KBM-7 (cell line): Measurements from ENCODE around the gene PPM1H.
"Not testable (repeated sequence)": the region's sequence is repeated elsewhere in the genome, so short reads cannot be mapped to it uniquely, and the experiment has no call there.

Source experiments
- DNase-seq: peaks from one replicate; pipeline ENCODE4 v3.0.0-alpha.2; 2015
- in situ Hi-C: fragments of 300-500 bp; cut with MboI; formaldehyde crosslinking; loops from 2 replicates; pipeline ENCODE4 v1.14.3; 2020; ENCODE audit warnings: low sequenced_read_pairs, low pct_unique_long_range_greater_than_20kb, mixed read lengths

PPM1H gene

GRCh38 chr12:62689042-62689839 lies 245.7 kb downstream of the PPM1H start:
- in situ Hi-C loops, result no loop called here
- DNase-seq, result no peak

GRCh38 chr12:62686938-62687337 lies 248.0 kb downstream of the PPM1H start:
- in situ Hi-C loops, result no loop called here
- DNase-seq, result no peak

- no peak for DNase-seq
- in situ Hi-C loops, result no loop called here
Observed at GRCh38 chr12:62684570-62685295, 250.2 kb downstream of the PPM1H start.

GRCh38 chr12:62683776-62684569 lies 251.0 kb downstream of the PPM1H start:
- in situ Hi-C loops, result no loop called here
- no peak for DNase-seq

GRCh38 chr12:62681306-62681705 lies 253.6 kb downstream of the PPM1H start:
- DNase-seq, result no peak
- in situ Hi-C loops, result no loop called here

GRCh38 chr12:62679608-62680007 lies 255.3 kb downstream of the PPM1H start:
- in situ Hi-C loops, result no loop called here
- no peak for DNase-seq

GRCh38 chr12:62677355-62677754 lies 257.6 kb downstream of the PPM1H start:
- DNase-seq, result no peak
- in situ Hi-C loops, result no loop called here

- DNase-seq, result no peak
- in situ Hi-C loops, result no loop called here
Observed at GRCh38 chr12:62676521-62677307, 258.2 kb downstream of the PPM1H start.

- in situ Hi-C loops, result no loop called here
- DNase-seq, result no peak
Observed at GRCh38 chr12:62673028-62673815, 261.7 kb downstream of the PPM1H start.

GRCh38 chr12:62670986-62671720 lies 263.8 kb downstream of the PPM1H start:
- in situ Hi-C loops, result no loop called here
- DNase-seq, result no peak

GRCh38 chr12:62668782-62669181 lies 266.2 kb downstream of the PPM1H start:
- in situ Hi-C loops, result no loop called here
- DNase-seq, result no peak

- DNase-seq, in situ Hi-C loops: not testable (repeated sequence)
Observed at GRCh38 chr12:62664951-62665350, 270.0 kb downstream of the PPM1H start.

GRCh38 chr12:62660756-62661155 lies 274.2 kb downstream of the PPM1H start:
- DNase-seq, result no peak
- in situ Hi-C loops, result no loop called here

- DNase-seq, result no peak
- in situ Hi-C loops, result no loop called here
Observed at GRCh38 chr12:62659453-62660295, 275.3 kb downstream of the PPM1H start.

GRCh38 chr12:62658910-62659309 lies 276.0 kb downstream of the PPM1H start:
- no peak for DNase-seq
- in situ Hi-C loops, result no loop called here

- in situ Hi-C loops, result no loop called here
Observed at GRCh38 chr12:62657363-62657632, 277.7 kb downstream of the PPM1H start.

More at GRCh38 chr12:62657363-62657632, 277.7 kb downstream of the PPM1H start:
- DNase-seq, result no peak
